Measurements from ENCODE around the gene AKNA.

DNA sequence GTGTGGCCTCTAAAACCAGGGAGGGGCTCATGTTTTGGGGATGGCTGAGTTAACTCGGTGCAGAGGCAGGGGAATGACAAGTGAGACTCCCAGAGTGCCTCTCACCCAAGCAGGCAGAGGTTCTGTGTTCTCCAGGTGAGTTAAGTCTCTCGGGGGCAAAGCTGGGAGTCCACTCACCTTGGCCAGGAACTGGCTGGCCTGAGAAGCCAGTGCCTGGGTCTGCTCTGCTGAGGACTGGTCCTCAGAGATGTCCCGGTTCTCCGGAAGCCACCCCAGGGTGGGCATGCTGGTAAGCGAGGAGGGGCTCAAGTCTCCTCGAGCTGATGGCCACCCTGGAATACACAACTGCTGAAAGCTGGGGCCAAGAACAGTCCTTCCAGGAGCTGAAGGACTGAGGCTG is 20.4 kb downstream of the AKNA start:
- no peak for TF ChIP-seq POLR2A (IDR thresholded peaks at IDR 0.05; ENCODE audit: low read depth, low read length)
- no peak for TF ChIP-seq TAF1 (IDR thresholded peaks at IDR 0.05; ENCODE audit: borderline replicate concordance, low read depth, low read length)
- no peak for TF ChIP-seq POLR2AphosphoS5 (IDR thresholded peaks at IDR 0.05; ENCODE audit: low read depth, low read length)
